AG08395 (cell line): ENCODE data around the gene THY1.
"Not testable (repeated sequence)": the region's sequence is repeated elsewhere in the genome, so short reads cannot be mapped to it uniquely, and the experiment has no call there.

Experiments
- DNase-seq: peaks from one replicate; pipeline ENCODE4 v3.0.0; 2012; ENCODE audit warnings: mixed read lengths, low spot score

THY1 gene

GRCh38 chr11:119422809-119423508, at the start of gene THY1:
TSS of gene THY1 (minus strand) at chr11:119423172. CDS start at chr11:119420905, 2,267 bp downstream.
- DNase-seq, result peak; percentile 87

- no peak for DNase-seq
Measured at GRCh38 chr11:119472186-119472855, 49.3 kb upstream of the THY1 start.

GRCh38 chr11:119471329-119471728, 48.4 kb upstream of the THY1 start:
- DNase-seq, result no peak

- peak; percentile 82 for DNase-seq
Measured at GRCh38 chr11:119470317-119471291, 47.6 kb upstream of the THY1 start.

- DNase-seq, result no peak
Measured at GRCh38 chr11:119469506-119469905, 46.5 kb upstream of the THY1 start.

GRCh38 chr11:119468511-119468910, 45.5 kb upstream of the THY1 start:
- DNase-seq, result no peak

- no peak for DNase-seq
Measured at GRCh38 chr11:119461229-119461963, 38.4 kb upstream of the THY1 start.

- peak; percentile 79 for DNase-seq
Measured at GRCh38 chr11:119460582-119460981, 37.6 kb upstream of the THY1 start.

- no peak for DNase-seq
Measured at GRCh38 chr11:119460097-119460496, 37.1 kb upstream of the THY1 start.

GRCh38 chr11:119459293-119459976, 36.5 kb upstream of the THY1 start:
- no peak for DNase-seq

GRCh38 chr11:119455708-119456107, 32.7 kb upstream of the THY1 start:
- not testable (repeated sequence) for DNase-seq

GRCh38 chr11:119455241-119455640, 32.3 kb upstream of the THY1 start:
- not testable (repeated sequence) for DNase-seq

GRCh38 chr11:119453881-119454280, 30.9 kb upstream of the THY1 start:
- DNase-seq, result no peak

GRCh38 chr11:119450590-119451326, 27.8 kb upstream of the THY1 start:
- DNase-seq, result no peak

- DNase-seq, result no peak
Measured at GRCh38 chr11:119449498-119449897, 26.5 kb upstream of the THY1 start.

GRCh38 chr11:119448380-119448779, 25.4 kb upstream of the THY1 start:
- no peak for DNase-seq

- no peak for DNase-seq
Measured at GRCh38 chr11:119447664-119448242, 24.8 kb upstream of the THY1 start.

GRCh38 chr11:119446871-119447663, 24.1 kb upstream of the THY1 start:
- DNase-seq, result no peak

GRCh38 chr11:119446434-119446833, 23.5 kb upstream of the THY1 start:
- DNase-seq, result no peak
